ENCODE results near the gene KRT40. TPM values are rescaled to one million over a fixed set of nuclear protein-coding genes. Genes with fewer than 3 reads are reported as not detected.

KRT40 gene
- total RNA-seq, 1 donor from 2014 or later: not detected

GRCh38 chr17:40996829-40997228 lies 12.7 kb upstream of the KRT40 start:
- DNase-seq (ENCODE audit: low spot score): no peak

- no peak for DNase-seq (ENCODE audit: low spot score)
Measured at GRCh38 chr17:40995116-40995515, 11.0 kb upstream of the KRT40 start.

GRCh38 chr17:40993839-40994238 lies 9.7 kb upstream of the KRT40 start, which contains the start of gene KRTAP3-3:
Gene KRTAP3-3 (minus strand): TSS chr17:40994164. CDS start chr17:40994097, 67 bp downstream.
- no peak for DNase-seq (ENCODE audit: low spot score)

- no peak for DNase-seq (ENCODE audit: low spot score)
Measured at GRCh38 chr17:40993084-40993483, 9.0 kb upstream of the KRT40 start.

GRCh38 chr17:40992666-40993065 lies 8.5 kb upstream of the KRT40 start:
- DNase-seq (ENCODE audit: low spot score): no peak

- no peak for DNase-seq (ENCODE audit: low spot score)
Measured at GRCh38 chr17:40986920-40987319, 2.8 kb upstream of the KRT40 start.

GRCh38 chr17:40981115-40981514 lies 3.0 kb downstream of the KRT40 start:
- DNase-seq (ENCODE audit: low spot score): no peak

GRCh38 chr17:40980596-40980995 lies 3.5 kb downstream of the KRT40 start:
- no peak for DNase-seq (ENCODE audit: low spot score)

- DNase-seq (ENCODE audit: low spot score): no peak
Measured at GRCh38 chr17:40980117-40980516, 4.0 kb downstream of the KRT40 start.

GRCh38 chr17:40978575-40979151 lies 5.5 kb downstream of the KRT40 start:
- DNase-seq (ENCODE audit: low spot score): peak; percentile 49

- no peak for DNase-seq (ENCODE audit: low spot score)
Measured at GRCh38 chr17:40975516-40975915, 8.6 kb downstream of the KRT40 start.

GRCh38 chr17:40974366-40974765 lies 9.8 kb downstream of the KRT40 start:
- DNase-seq (ENCODE audit: low spot score): no peak

- DNase-seq (ENCODE audit: low spot score): no peak
Measured at GRCh38 chr17:40967582-40967981, 16.5 kb downstream of the KRT40 start.

- DNase-seq (ENCODE audit: low spot score): no peak
Measured at GRCh38 chr17:40966848-40967247, 17.3 kb downstream of the KRT40 start, which contains the start of gene KRT39. Gene KRT39 (minus strand): TSS chr17:40966948. CDS start chr17:40966856, 92 bp downstream.

GRCh38 chr17:40963838-40964237 lies 20.3 kb downstream of the KRT40 start:
- no peak for DNase-seq (ENCODE audit: low spot score)

GRCh38 chr17:40962059-40962561 lies 22.0 kb downstream of the KRT40 start:
- no peak for DNase-seq (ENCODE audit: low spot score)

- no peak for DNase-seq (ENCODE audit: low spot score)
Measured at GRCh38 chr17:40961591-40961990, 22.5 kb downstream of the KRT40 start.

GRCh38 chr17:40960144-40960543 lies 24.0 kb downstream of the KRT40 start:
- no peak for DNase-seq (ENCODE audit: low spot score)

- peak; percentile 58 for DNase-seq (ENCODE audit: low spot score)
Measured at GRCh38 chr17:40958086-40958953, 25.8 kb downstream of the KRT40 start.

GRCh38 chr17:40956401-40957254 lies 27.5 kb downstream of the KRT40 start:
- DNase-seq (ENCODE audit: low spot score): peak; percentile 56

- no peak for DNase-seq (ENCODE audit: low spot score)
Measured at GRCh38 chr17:40953881-40954280, 30.2 kb downstream of the KRT40 start.

- no peak for DNase-seq (ENCODE audit: low spot score)
Measured at GRCh38 chr17:40952661-40953060, 31.5 kb downstream of the KRT40 start.
